ENCODE data around the gene KIF6.

Gene KIF6

GRCh38 chr6:39688494-39688893, 36.7 kb downstream of the KIF6 start:
- Histone ChIP-seq H3K27me3 (ENCODE audit: insufficient read depth, poor library complexity, severe bottlenecking) (no peaks in the 10 kb centered on the region), H3K4me3 (replicated peaks; ENCODE audit: insufficient read depth, low read length) (no peak overlapping the region), H3K27ac (replicated peaks) (no peak overlapping the region)
- TF ChIP-seq REST (IDR thresholded peaks at IDR 0.05; ENCODE audit: insufficient replicate concordance, low read depth): no peak
- no peak for TF ChIP-seq GABPA (IDR thresholded peaks at IDR 0.05; ENCODE audit: low read depth)
- TF ChIP-seq SPI1 (IDR thresholded peaks at IDR 0.05; ENCODE audit: borderline replicate concordance, low read depth): peak; percentile 39; the same call in 1 of the 2 replicates
- TF ChIP-seq POLR2AphosphoS5 (IDR thresholded peaks at IDR 0.05; ENCODE audit: low read depth): no peak
- TF ChIP-seq CTCF (IDR thresholded peaks at IDR 0.05; ENCODE audit: insufficient read depth, low read length): no peak
- peak in 1 of 2 experiments; percentile 54 for DNase-seq (ENCODE audit: low read depth in 1 of 2, low spot score in 1 of 2)

- Histone ChIP-seq H3K27me3 (ENCODE audit: insufficient read depth, poor library complexity, severe bottlenecking) (no peaks in the 10 kb centered on the region), H3K4me3 (replicated peaks; ENCODE audit: insufficient read depth, low read length) (no peak overlapping the region), H3K27ac (replicated peaks) (no peak overlapping the region)
- TF ChIP-seq GABPA (IDR thresholded peaks at IDR 0.05; ENCODE audit: low read depth) (no peak), SPI1 (IDR thresholded peaks at IDR 0.05; ENCODE audit: borderline replicate concordance, low read depth) (no peak), CTCF (IDR thresholded peaks at IDR 0.05; ENCODE audit: insufficient read depth, low read length) (no peak), REST (IDR thresholded peaks at IDR 0.05; ENCODE audit: insufficient replicate concordance, low read depth) (no peak), POLR2AphosphoS5 (IDR thresholded peaks at IDR 0.05; ENCODE audit: low read depth) (no peak)
- no peak for DNase-seq (ENCODE audit: low read depth in 1 of 2, low spot score in 1 of 2)
These were observed 38.2 kb downstream of the KIF6 start for GRCh38 chr6:39686976-39687375.

- Histone ChIP-seq H3K4me3 (replicated peaks; ENCODE audit: insufficient read depth, low read length) (no peak overlapping the region), H3K27me3 (ENCODE audit: insufficient read depth, poor library complexity, severe bottlenecking) (no peaks in the 10 kb centered on the region), H3K27ac (replicated peaks) (no peak overlapping the region)
- TF ChIP-seq POLR2AphosphoS5 (IDR thresholded peaks at IDR 0.05; ENCODE audit: low read depth) (no peak), CTCF (IDR thresholded peaks at IDR 0.05; ENCODE audit: insufficient read depth, low read length) (no peak), GABPA (IDR thresholded peaks at IDR 0.05; ENCODE audit: low read depth) (no peak), SPI1 (IDR thresholded peaks at IDR 0.05; ENCODE audit: borderline replicate concordance, low read depth) (no peak), REST (IDR thresholded peaks at IDR 0.05; ENCODE audit: insufficient replicate concordance, low read depth) (no peak)
- DNase-seq (ENCODE audit: low read depth in 1 of 2, low spot score in 1 of 2): no peak
These were observed 39.3 kb downstream of the KIF6 start for GRCh38 chr6:39685938-39686337.
